ENCODE data around the gene YLPM1.

YLPM1 gene

DNA sequence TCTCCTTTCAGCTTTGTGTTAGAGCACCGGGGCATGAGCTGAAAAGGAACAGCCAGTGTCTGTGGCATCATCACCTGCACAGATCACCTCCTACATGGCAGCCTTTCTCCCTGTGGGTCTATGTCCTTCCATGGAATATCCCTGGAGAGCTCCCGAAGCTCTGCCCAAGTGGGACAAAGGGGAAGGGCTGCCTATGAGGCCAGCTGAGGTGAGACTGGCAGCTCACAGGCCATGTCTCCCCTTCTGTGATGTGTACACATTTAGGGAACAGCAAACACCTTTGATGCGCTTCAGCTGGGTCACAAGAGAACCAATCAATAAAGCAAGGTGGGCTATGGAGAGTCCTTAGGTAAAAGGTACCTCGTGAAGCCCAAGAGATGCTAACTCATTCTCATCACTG, 108.7 kb downstream of the YLPM1 start:
- no peaks in the 10 kb centered on the region for H3K36me3 ChIP-seq (ENCODE audit: control insufficient read depth in 1 of 2, insufficient read depth in 2 of 2, low read depth in 1 of 2, low read length in 2 of 2)
- no peak overlapping the region for H2AFZ ChIP-seq (ENCODE audit: low read depth, low read length)
- no peaks in the 10 kb centered on the region for H3K79me1 ChIP-seq (replicated peaks; ENCODE audit: low read length, poor library complexity, severe bottlenecking)
- no peak overlapping the region for H2BK5ac ChIP-seq (ENCODE audit: low read depth, low read length, poor library complexity, severe bottlenecking)
- DNase-seq: no peak
- no peak overlapping the region for H4K91ac ChIP-seq (ENCODE audit: low read length)
- H3K23ac ChIP-seq (ENCODE audit: low read length in 2 of 2): no peak overlapping the region
- H3K27ac ChIP-seq (ENCODE audit: low read length, poor library complexity, severe bottlenecking): no peak overlapping the region
- H2AK5ac ChIP-seq (ENCODE audit: low read length, severe bottlenecking): no peak overlapping the region
- no peak overlapping the region for H3K18ac ChIP-seq (ENCODE audit: low read depth in 1 of 2, low read length in 2 of 2)
- no peak overlapping the region for H2BK12ac ChIP-seq (ENCODE audit: low read length in 2 of 2)
- no peak overlapping the region for H2BK15ac ChIP-seq (ENCODE audit: low read depth, poor library complexity, severe bottlenecking)
- peaks cover 0 to 10% of the 10 kb centered on the region in 2 experiments for H3K27me3 ChIP-seq (ENCODE audit: control insufficient read depth in 1 of 2, insufficient read depth in 1 of 2, low read length in 2 of 2)
- H3K9ac ChIP-seq (ENCODE audit: low read length): no peak overlapping the region
- no peaks in the 10 kb centered on the region for H3K4me1 ChIP-seq (ENCODE audit: control insufficient read depth, insufficient read depth, low read depth, low read length)
- WGBS: 89% methylated on average over 3 of the region's 4 CpGs
- H3K4me3 ChIP-seq (ENCODE audit: insufficient read depth in 1 of 2, low read depth in 1 of 2, low read length in 2 of 2): no peak overlapping the region
- H3K4me2 ChIP-seq (ENCODE audit: low read length, poor library complexity, severe bottlenecking): no peak overlapping the region
- H3K14ac ChIP-seq (ENCODE audit: low read length in 2 of 2): no peak overlapping the region
- H4K8ac ChIP-seq (ENCODE audit: low read length): no peak overlapping the region
- no peak overlapping the region for H2BK120ac ChIP-seq (ENCODE audit: low read depth, low read length)
- no peak overlapping the region for H3K4ac ChIP-seq (ENCODE audit: low read depth in 1 of 2, low read length in 2 of 2)
- no peaks in the 10 kb centered on the region for H3K9me3 ChIP-seq (ENCODE audit: control insufficient read depth, low read length)

DNA sequence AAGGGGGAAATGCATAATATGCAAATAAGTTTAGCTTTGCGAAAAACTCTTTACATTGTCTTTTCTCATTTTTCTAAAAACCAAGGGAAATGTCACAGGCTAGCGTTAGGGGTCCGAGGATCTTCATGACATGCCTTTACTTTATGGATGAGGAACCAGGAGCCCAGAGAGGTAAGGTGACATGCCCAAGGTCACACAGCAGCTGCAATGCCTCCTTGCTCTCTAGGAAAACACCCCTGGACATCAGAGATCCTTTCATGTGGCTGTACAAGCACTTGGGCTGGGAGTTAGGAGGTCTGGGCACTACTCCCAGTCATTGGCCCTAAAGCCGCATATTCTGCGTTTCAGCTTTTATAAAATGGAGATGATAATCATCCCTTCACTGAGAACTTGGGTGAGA, 112.1 kb downstream of the YLPM1 start:
- Histone ChIP-seq H3K27me3 (ENCODE audit: control insufficient read depth in 1 of 2, insufficient read depth in 1 of 2, low read length in 2 of 2) (no peaks in the 10 kb centered on the region), H3K23ac (ENCODE audit: low read length in 2 of 2) (peak overlapping the region in 1 of 2 experiments; percentile 1), H2BK120ac (ENCODE audit: low read depth, low read length) (no peak overlapping the region), H3K4me3 (ENCODE audit: insufficient read depth in 1 of 2, low read depth in 1 of 2, low read length in 2 of 2) (no peak overlapping the region), H2AK5ac (ENCODE audit: low read length, severe bottlenecking) (no peak overlapping the region), H4K91ac (ENCODE audit: low read length) (no peak overlapping the region), H3K9me3 (ENCODE audit: control insufficient read depth, low read length) (no peaks in the 10 kb centered on the region), H3K36me3 (ENCODE audit: control insufficient read depth in 1 of 2, insufficient read depth in 2 of 2, low read depth in 1 of 2, low read length in 2 of 2) (no peaks in the 10 kb centered on the region), H3K18ac (ENCODE audit: low read depth in 1 of 2, low read length in 2 of 2) (no peak overlapping the region), H3K4ac (ENCODE audit: low read depth in 1 of 2, low read length in 2 of 2) (no peak overlapping the region), H3K9ac (ENCODE audit: low read length) (no peak overlapping the region), H2AFZ (ENCODE audit: low read depth, low read length) (no peak overlapping the region), H3K14ac (ENCODE audit: low read length in 2 of 2) (no peak overlapping the region), H2BK12ac (ENCODE audit: low read length in 2 of 2) (no peak overlapping the region), H4K8ac (ENCODE audit: low read length) (no peak overlapping the region), H3K4me1 (ENCODE audit: control insufficient read depth, insufficient read depth, low read depth, low read length) (no peaks in the 10 kb centered on the region), H3K4me2 (ENCODE audit: low read length, poor library complexity, severe bottlenecking) (no peak overlapping the region), H2BK5ac (ENCODE audit: low read depth, low read length, poor library complexity, severe bottlenecking) (no peak overlapping the region), H3K79me1 (replicated peaks; ENCODE audit: low read length, poor library complexity, severe bottlenecking) (no peaks in the 10 kb centered on the region), H3K27ac (ENCODE audit: low read length, poor library complexity, severe bottlenecking) (no peak overlapping the region), H2BK15ac (ENCODE audit: low read depth, poor library complexity, severe bottlenecking) (no peak overlapping the region)
- WGBS: 93% methylated on average over 5 of the region's 5 CpGs
- DNase-seq: no peak

DNA sequence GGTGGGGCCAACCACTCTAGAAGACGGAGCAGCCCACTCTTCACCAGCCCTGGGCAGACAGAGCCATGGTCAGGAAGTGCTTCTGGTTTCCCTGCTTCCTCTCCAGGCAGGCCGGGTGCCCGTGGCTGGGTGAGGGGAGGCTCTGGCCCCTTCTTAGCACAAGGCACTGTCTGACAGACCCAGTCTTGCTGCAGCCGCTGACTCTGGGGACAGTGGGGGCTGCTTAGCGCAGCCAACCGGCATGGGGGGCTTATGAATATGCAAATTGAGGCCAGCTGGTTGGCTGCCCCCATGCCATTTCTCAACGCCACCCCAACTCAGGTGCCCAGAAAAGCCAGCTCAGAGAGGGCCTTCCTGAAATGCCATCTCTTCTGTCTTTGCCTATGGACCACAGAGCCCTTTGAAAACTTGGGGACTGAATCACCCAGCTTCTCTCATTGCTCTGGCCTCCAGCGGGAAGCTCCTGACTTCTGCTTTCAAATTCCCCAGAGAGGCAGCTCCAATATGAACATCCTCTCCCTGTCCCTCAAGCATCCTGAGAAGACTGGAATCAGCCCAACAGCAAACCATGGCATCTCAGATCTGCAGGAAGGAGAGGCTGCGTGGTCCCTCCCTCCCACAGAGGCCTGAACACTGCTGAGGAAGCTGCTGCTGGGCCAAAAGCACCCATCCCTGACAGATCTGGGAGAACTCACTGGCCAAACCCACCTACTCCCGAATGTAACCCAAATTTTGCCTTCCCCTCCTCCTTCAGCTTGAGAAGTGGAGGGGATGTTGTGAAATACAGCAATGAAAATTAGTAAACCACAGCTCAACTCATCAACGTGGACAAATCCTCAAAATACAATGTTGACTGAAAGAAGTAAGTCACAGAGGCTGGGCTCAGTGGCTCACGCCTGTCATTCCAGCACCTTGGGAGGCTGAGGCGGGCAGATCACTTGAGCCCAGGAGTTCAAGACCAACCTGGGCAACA, 113.1 kb downstream of the YLPM1 start, which contains the start of gene PROX2:
Gene PROX2, minus strand, starts transcription at position 205 of the 973 bp plus-strand sequence. CDS start 12,311 bp downstream, outside the sequence.
- Histone ChIP-seq H3K27me3 (ENCODE audit: control insufficient read depth in 1 of 2, insufficient read depth in 1 of 2, low read length in 2 of 2) (no peaks in the 10 kb centered on the region), H2BK12ac (ENCODE audit: low read length in 2 of 2) (no peak within 1 kb of the TSS), H3K23ac (ENCODE audit: low read length in 2 of 2) (peak within 1 kb of the TSS in 1 of 2 experiments; percentile 1), H3K79me1 (replicated peaks; ENCODE audit: low read length, poor library complexity, severe bottlenecking) (no peaks in the 10 kb centered on the region), H3K27ac (ENCODE audit: low read length, poor library complexity, severe bottlenecking) (no peak within 1 kb of the TSS), H4K91ac (ENCODE audit: low read length) (no peak within 1 kb of the TSS), H2AK5ac (ENCODE audit: low read length, severe bottlenecking) (no peak within 1 kb of the TSS), H4K8ac (ENCODE audit: low read length) (no peak within 1 kb of the TSS), H3K4me3 (ENCODE audit: insufficient read depth in 1 of 2, low read depth in 1 of 2, low read length in 2 of 2) (no peak within 1 kb of the TSS), H3K36me3 (ENCODE audit: control insufficient read depth in 1 of 2, insufficient read depth in 2 of 2, low read depth in 1 of 2, low read length in 2 of 2) (no peaks in the 10 kb centered on the region), H3K18ac (ENCODE audit: low read depth in 1 of 2, low read length in 2 of 2) (no peak within 1 kb of the TSS), H3K4me2 (ENCODE audit: low read length, poor library complexity, severe bottlenecking) (no peak within 1 kb of the TSS), H3K14ac (ENCODE audit: low read length in 2 of 2) (no peak within 1 kb of the TSS), H2AFZ (ENCODE audit: low read depth, low read length) (no peak within 1 kb of the TSS), H3K4me1 (ENCODE audit: control insufficient read depth, insufficient read depth, low read depth, low read length) (peaks cover 1% of the 10 kb centered on the region), H2BK15ac (ENCODE audit: low read depth, poor library complexity, severe bottlenecking) (no peak within 1 kb of the TSS), H3K9ac (ENCODE audit: low read length) (no peak within 1 kb of the TSS), H3K9me3 (ENCODE audit: control insufficient read depth, low read length) (no peaks in the 10 kb centered on the region), H3K4ac (ENCODE audit: low read depth in 1 of 2, low read length in 2 of 2) (peak within 1 kb of the TSS in 1 of 2 experiments; percentile 13), H2BK5ac (ENCODE audit: low read depth, low read length, poor library complexity, severe bottlenecking) (no peak within 1 kb of the TSS), H2BK120ac (ENCODE audit: low read depth, low read length) (no peak within 1 kb of the TSS)
- DNase-seq: no peak
- WGBS: 59% methylated on average over 12 of the region's 13 CpGs

DNA sequence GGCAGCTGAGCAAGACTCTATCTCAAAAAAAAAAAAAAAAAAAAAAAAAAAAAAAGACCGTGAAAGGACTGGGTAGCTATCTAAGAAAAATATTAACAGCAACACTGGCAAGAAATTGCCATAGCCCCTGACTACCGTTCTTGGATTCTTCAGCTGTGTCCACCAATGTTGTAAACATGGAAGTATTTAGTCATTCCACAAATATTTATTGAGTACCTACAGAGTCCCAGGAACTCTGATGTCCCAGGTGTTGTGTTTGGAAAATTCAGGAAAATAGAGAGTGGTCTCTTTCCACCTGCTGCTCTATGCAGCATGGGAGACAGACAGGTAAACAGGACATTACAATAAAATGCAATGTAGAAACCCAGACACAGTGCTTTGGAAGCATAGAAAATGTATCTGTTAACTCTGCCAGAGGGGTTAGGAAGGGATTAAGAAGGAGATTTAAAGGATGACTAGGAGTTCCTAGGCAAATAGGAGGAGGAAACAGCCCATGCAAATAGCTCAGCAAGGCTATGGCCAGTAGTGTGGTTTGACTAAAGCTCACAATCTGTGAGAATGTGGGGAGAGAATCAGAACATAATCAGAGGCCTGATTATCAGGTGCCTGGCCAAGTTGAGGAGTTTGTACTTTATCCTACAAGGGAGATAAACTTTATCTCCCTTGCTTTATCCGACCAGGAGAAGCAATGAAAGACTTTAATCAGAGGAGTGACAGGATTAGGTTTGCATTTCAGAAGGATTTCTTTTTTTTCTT, 116.5 kb downstream of the YLPM1 start:
- no peak overlapping the region for H3K4me2 ChIP-seq (ENCODE audit: low read length, poor library complexity, severe bottlenecking)
- peaks cover 4% of the 10 kb centered on the region for H3K4me1 ChIP-seq (ENCODE audit: control insufficient read depth, insufficient read depth, low read depth, low read length)
- no peak overlapping the region for H3K18ac ChIP-seq (ENCODE audit: low read depth in 1 of 2, low read length in 2 of 2)
- no peak overlapping the region for H2BK120ac ChIP-seq (ENCODE audit: low read depth, low read length)
- no peaks in the 10 kb centered on the region for H3K9me3 ChIP-seq (ENCODE audit: control insufficient read depth, low read length)
- no peaks in the 10 kb centered on the region for H3K79me1 ChIP-seq (replicated peaks; ENCODE audit: low read length, poor library complexity, severe bottlenecking)
- peak; percentile 23 for DNase-seq
- peaks cover 5 to 11% of the 10 kb centered on the region in 2 experiments for H3K36me3 ChIP-seq (ENCODE audit: control insufficient read depth in 1 of 2, insufficient read depth in 2 of 2, low read depth in 1 of 2, low read length in 2 of 2)
- H2AK5ac ChIP-seq (ENCODE audit: low read length, severe bottlenecking): no peak overlapping the region
- no peak overlapping the region for H3K4ac ChIP-seq (ENCODE audit: low read depth in 1 of 2, low read length in 2 of 2)
- H3K27ac ChIP-seq (ENCODE audit: low read length, poor library complexity, severe bottlenecking): no peak overlapping the region
- no peak overlapping the region for H4K8ac ChIP-seq (ENCODE audit: low read length)
- no CpG with 5 or more reads among the region's 3 CpGs for WGBS
- H2BK5ac ChIP-seq (ENCODE audit: low read depth, low read length, poor library complexity, severe bottlenecking): no peak overlapping the region
- H2AFZ ChIP-seq (ENCODE audit: low read depth, low read length): no peak overlapping the region
- H3K9ac ChIP-seq (ENCODE audit: low read length): no peak overlapping the region
- H3K23ac ChIP-seq (ENCODE audit: low read length in 2 of 2): no peak overlapping the region
- no peak overlapping the region for H3K14ac ChIP-seq (ENCODE audit: low read length in 2 of 2)
- no peak overlapping the region for H3K4me3 ChIP-seq (ENCODE audit: insufficient read depth in 1 of 2, low read depth in 1 of 2, low read length in 2 of 2)
- H4K91ac ChIP-seq (ENCODE audit: low read length): no peak overlapping the region
- no peak overlapping the region for H2BK15ac ChIP-seq (ENCODE audit: low read depth, poor library complexity, severe bottlenecking)
- H3K27me3 ChIP-seq (ENCODE audit: control insufficient read depth in 1 of 2, insufficient read depth in 1 of 2, low read length in 2 of 2): no peaks in the 10 kb centered on the region
- H2BK12ac ChIP-seq (ENCODE audit: low read length in 2 of 2): no peak overlapping the region

Measured in mesenchymal stem cell (in vitro differentiated cells and primary cell).